ENCODE measurements around the gene VPS4B. TPM values are rescaled to one million over a fixed set of nuclear protein-coding genes. Genes with fewer than 3 reads are reported as not detected.

Gene VPS4B
- total and polyA plus RNA-seq, 8 donors = 48.2 to 71.4 (median 54.5) TPM

DNA sequence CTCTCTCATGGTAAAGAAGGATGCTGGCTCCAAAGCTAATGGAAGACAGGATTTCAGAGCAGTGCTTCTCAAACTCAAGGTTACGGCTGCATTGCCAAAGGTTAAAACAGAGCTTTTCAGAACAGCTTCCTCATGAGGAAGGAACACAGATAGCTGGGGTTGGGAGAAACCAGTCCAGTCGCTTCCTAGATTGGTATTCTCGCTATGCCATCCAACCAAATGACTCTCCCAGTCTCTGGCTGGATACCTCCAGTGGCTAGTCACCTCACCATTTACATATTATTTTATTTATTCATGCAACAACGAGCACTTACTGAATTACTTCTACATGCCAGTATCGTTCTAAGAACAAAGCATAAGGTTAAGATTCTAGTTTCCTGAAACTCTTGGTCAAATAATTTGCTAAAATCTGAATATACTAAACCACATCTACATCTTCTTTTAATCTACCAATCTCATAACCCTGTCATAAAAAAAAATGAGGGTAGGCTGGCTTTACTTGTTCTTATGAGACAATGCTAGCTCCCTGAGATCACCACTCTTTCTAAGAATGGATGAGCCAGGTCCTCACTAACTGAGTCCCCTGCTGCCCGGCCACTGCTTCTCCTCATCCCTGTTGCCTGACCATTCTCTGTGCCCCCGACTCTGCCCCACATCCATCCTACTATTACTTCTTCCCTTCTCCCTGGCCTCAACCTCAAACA is 75.6 kb downstream of the VPS4B start:
- H3K36me3 ChIP-seq = peaks cover 0 to 96% of the 10 kb centered on the region in 2 donors
- no peaks in the 10 kb centered on the region for H3K9me3 ChIP-seq
- no peak overlapping the region for H3K27ac ChIP-seq
- H3K4me1 ChIP-seq = no peaks in the 10 kb centered on the region
- H3K4me3 ChIP-seq = no peak overlapping the region
- intact Hi-C loops (cut with DNase I) = loop anchor here in 1 of 2 donors (10.0 kb wide), 1 partner anchor 88 kb away; no protein-coding TSS in a partner anchor
- ATAC-seq (no peak), DNase-seq (no peak)
- TF ChIP-seq, protein P1, sequence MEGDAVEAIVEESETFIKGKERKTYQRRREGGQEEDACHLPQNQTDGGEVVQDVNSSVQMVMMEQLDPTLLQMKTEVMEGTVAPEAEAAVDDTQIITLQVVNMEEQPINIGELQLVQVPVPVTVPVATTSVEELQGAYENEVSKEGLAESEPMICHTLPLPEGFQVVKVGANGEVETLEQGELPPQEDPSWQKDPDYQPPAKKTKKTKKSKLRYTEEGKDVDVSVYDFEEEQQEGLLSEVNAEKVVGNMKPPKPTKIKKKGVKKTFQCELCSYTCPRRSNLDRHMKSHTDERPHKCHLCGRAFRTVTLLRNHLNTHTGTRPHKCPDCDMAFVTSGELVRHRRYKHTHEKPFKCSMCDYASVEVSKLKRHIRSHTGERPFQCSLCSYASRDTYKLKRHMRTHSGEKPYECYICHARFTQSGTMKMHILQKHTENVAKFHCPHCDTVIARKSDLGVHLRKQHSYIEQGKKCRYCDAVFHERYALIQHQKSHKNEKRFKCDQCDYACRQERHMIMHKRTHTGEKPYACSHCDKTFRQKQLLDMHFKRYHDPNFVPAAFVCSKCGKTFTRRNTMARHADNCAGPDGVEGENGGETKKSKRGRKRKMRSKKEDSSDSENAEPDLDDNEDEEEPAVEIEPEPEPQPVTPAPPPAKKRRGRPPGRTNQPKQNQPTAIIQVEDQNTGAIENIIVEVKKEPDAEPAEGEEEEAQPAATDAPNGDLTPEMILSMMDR (IDR thresholded peaks at IDR 0.05) = no peak
- H3K27me3 ChIP-seq = no peaks in the 10 kb centered on the region

DNA sequence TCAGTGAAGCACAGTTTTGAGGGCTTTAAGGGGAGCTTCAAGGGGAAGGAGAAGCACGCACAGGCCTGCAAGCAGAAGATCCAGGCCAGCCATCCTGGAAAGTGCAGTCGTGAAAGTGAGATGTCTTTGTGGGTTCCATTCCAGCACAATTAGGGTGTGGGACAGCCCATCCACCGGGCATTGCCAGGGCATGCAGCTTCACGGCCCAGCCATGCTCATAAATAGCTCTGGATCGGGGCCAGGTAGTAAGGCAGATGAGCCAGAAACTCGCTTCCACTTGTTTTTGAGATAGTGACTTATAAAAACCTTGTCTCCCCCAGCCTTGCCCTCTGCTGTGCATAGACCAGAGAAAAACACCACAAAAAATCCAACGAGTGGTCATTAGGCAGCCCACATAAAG is 76.2 kb downstream of the VPS4B start:
- Histone ChIP-seq H3K27me3 (no peaks in the 10 kb centered on the region), H3K27ac (no peak overlapping the region), H3K4me1 (no peaks in the 10 kb centered on the region), H3K4me3 (no peak overlapping the region), H3K9me3 (no peaks in the 10 kb centered on the region), H3K36me3 (peaks cover 0 to 95% of the 10 kb centered on the region in 2 donors)
- TF ChIP-seq, protein P1 (IDR thresholded peaks at IDR 0.05) = no peak
- ATAC-seq (no peak), DNase-seq (no peak)
- intact Hi-C loops (cut with DNase I) = loop anchor here in 1 of 2 donors (10.0 kb wide), 1 partner anchor 89 kb away; no protein-coding TSS in a partner anchor

DNA sequence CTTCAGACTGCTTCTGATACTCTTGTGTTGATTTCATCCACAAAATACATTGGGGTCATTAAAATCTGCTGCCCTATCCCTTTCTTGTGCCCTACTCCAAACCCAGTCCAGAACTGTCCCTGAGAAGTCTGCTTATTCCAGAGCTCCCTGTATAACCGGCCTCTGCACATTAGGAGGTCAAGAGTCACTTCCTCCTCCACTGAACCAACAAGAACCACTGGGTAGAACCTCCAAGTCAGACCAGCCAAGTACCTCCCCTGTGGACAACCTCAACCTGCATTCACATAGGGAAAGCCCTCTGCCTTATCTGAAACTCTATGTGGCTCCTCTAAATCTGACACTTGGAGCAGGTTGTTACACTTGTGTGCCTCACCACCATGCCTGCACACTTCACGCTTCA is 77.4 kb downstream of the VPS4B start:
- no peak overlapping the region for H3K27ac ChIP-seq
- intact Hi-C loops (cut with DNase I) = loop anchor here in 1 of 2 donors (10.0 kb wide), 1 partner anchor 90 kb away; no protein-coding TSS in a partner anchor
- H3K9me3 ChIP-seq = no peaks in the 10 kb centered on the region
- ATAC-seq = no peak
- H3K4me3 ChIP-seq = no peak overlapping the region
- H3K36me3 ChIP-seq = peaks cover 0 to 93% of the 10 kb centered on the region in 2 donors
- TF ChIP-seq, protein P1 (IDR thresholded peaks at IDR 0.05) = no peak
- H3K4me1 ChIP-seq = no peaks in the 10 kb centered on the region
- no peak for DNase-seq
- no peaks in the 10 kb centered on the region for H3K27me3 ChIP-seq

DNA sequence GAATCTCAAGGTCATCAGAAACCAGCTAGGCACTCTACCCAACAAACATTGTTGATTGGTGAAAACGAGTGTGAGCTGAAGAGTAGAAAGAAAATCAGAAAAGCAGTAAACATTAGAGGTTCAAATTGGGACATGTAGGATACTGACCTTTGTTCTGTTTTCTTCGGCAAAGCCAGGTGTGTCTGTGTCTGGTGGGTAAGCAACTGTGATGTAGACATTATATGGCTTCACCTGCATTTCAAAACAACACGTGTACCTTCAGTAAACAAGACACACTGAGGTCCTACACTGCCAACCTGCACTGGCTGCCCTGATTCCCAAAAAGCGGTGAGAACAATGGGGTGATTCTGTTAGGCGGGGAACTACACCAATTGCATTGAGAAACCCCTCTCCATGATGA is 78.0 kb downstream of the VPS4B start:
- ATAC-seq (no peak), DNase-seq (no peak)
- Histone ChIP-seq H3K27ac (no peak overlapping the region), H3K36me3 (peaks cover 0 to 89% of the 10 kb centered on the region in 2 donors), H3K27me3 (no peaks in the 10 kb centered on the region), H3K4me3 (no peak overlapping the region), H3K4me1 (no peaks in the 10 kb centered on the region), H3K9me3 (no peaks in the 10 kb centered on the region)
- TF ChIP-seq, protein P1 (IDR thresholded peaks at IDR 0.05) = no peak
- intact Hi-C loops (cut with DNase I) = loop anchor here in 1 of 2 donors (10.0 kb wide), 1 partner anchor 91 kb away; no protein-coding TSS in a partner anchor

DNA sequence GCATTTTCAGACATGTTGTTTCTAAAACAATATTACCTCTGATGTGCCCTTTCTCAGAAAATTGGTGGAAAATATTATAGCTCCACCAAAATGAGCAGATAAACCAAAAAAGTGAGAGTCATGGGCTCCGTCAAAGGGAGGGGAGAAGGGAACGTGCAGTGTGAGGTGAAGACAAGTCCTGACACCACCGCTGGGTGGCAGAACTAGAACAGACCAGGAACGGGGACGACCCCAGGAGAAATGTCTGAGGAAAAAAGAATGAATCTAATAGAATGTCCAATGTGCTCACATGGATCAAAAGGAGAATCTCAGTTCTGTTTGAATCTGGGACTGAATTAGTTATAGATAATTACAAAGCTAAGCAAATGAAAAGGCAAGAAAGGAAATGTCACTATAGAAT is 80.1 kb downstream of the VPS4B start:
- DNase-seq (no peak), ATAC-seq (peak; percentile 36)
- H3K9me3 ChIP-seq = no peaks in the 10 kb centered on the region
- H3K4me3 ChIP-seq = no peak overlapping the region
- no peaks in the 10 kb centered on the region for H3K27me3 ChIP-seq
- peaks cover 0 to 87% of the 10 kb centered on the region in 2 donors for H3K36me3 ChIP-seq
- no peaks in the 10 kb centered on the region for H3K4me1 ChIP-seq
- no peak overlapping the region for H3K27ac ChIP-seq
- TF ChIP-seq, protein P1 (IDR thresholded peaks at IDR 0.05) = peak in 1 of 2 donors; percentile 13
- intact Hi-C loops (cut with DNase I) = loop anchor here in 1 of 2 donors (10.0 kb wide), 1 partner anchor 93 kb away; no protein-coding TSS in a partner anchor

All from left lung (tissue), 10 donors.